Esophagus squamous epithelium (tissue), 5 donors: ENCODE data around the gene CGNL1. TPM values are rescaled to one million over a fixed set of nuclear protein-coding genes. Genes with fewer than 3 reads are reported as not detected.
A peak's percentile ranks its signal among the peaks of the same experiment; 100 is the strongest.

Source experiments
- DNase-seq: peaks from one replicate; lab custom pipeline; 2025; lab: John Stamatoyannopoulos, UW
- H3K27ac ChIP-seq, 4 donors: fragments of 200-600 bp; sonication (generic); one replicate each; pipeline ENCODE4 v1.5.1; 2016 to 2019; ENCODE audit warnings: mild to moderate bottlenecking in 1 of 4
- H3K27me3 ChIP-seq, 4 donors: fragments of 200-600 bp; sonication (generic); 1 replicate in 3 of 4; 2 replicates in 1 of 4; pipeline versions ENCODE4 v1.5.1 to v1.6.0; 2017 to 2021; ENCODE audit warnings: antibody characterized with exemption in 1 of 4
- H3K36me3 ChIP-seq, 3 donors: fragments of 200-600 bp; sonication (generic); one replicate each; pipeline ENCODE4 v1.5.1; 2016 to 2019
- H3K4me1 ChIP-seq, 3 donors: fragments of 200-600 bp; sonication (generic); one replicate each; pipeline ENCODE4 v1.5.1; 2017 to 2019
- H3K4me3 ChIP-seq, 4 donors: fragments of 200-600 bp; sonication (generic); 1 replicate in 3 of 4; 2 replicates in 1 of 4; pipeline ENCODE4 v1.5.1; 2016 to 2019; ENCODE audit warnings: mild to moderate bottlenecking in 2 of 4, moderate library complexity in 1 of 4
- H3K9me3 ChIP-seq, 3 donors: fragments of 200-600 bp; sonication (generic); one replicate each; pipeline ENCODE4 v1.5.1; 2016 to 2019
- POLR2A ChIP-seq, 4 donors: fragments of 450-650 bp; IDR thresholded peaks; one replicate each; pipeline ENCODE4 v1.6.1; 2017; ENCODE audit warnings: antibody characterized with exemption in 4 of 4, mild to moderate bottlenecking in 4 of 4, moderate library complexity in 3 of 4
- WGBS, 2 donors: methylation state at CpG; one replicate each; pipeline ENCODE4 v1.1.5; 2018; 5-methylcytosine and 5-hydroxymethylcytosine counted together
- intact Hi-C: fragments of 100-400 bp; cut with DNase I; formaldehyde crosslinking; loops from one replicate; pipeline ENCODE4 v1.15.0; 2022
- total RNA-seq, 4 donors: library from RNA; depleted of rRNA; stranded (reverse); fragments of >200 nt; gene quantifications; one replicate each; pipeline ENCODE4 v1.1.0, GENCODE V29; 2016
- TF ChIP-seq, protein P1 (sequence below), 6 experiments: fragments of 450-650 bp in 4 of 6; fragments of 200-600 bp in 2 of 6; sonication (generic) in 2 of 6; IDR thresholded peaks; one replicate each; pipeline ENCODE4 v1.5.1; 2016 to 2019; ENCODE audit warnings: antibody characterized with exemption in 6 of 6, mild to moderate bottlenecking in 4 of 6, moderate library complexity in 4 of 6
- donor health status: DM: yes; HTN: yes; CAD: no.

Gene CGNL1
- total RNA-seq: 10 to 100 TPM in 2 of 4 donors, 1 to 10 TPM in 2; 3.8 to 14.7 (median 8.8) TPM

DNA sequence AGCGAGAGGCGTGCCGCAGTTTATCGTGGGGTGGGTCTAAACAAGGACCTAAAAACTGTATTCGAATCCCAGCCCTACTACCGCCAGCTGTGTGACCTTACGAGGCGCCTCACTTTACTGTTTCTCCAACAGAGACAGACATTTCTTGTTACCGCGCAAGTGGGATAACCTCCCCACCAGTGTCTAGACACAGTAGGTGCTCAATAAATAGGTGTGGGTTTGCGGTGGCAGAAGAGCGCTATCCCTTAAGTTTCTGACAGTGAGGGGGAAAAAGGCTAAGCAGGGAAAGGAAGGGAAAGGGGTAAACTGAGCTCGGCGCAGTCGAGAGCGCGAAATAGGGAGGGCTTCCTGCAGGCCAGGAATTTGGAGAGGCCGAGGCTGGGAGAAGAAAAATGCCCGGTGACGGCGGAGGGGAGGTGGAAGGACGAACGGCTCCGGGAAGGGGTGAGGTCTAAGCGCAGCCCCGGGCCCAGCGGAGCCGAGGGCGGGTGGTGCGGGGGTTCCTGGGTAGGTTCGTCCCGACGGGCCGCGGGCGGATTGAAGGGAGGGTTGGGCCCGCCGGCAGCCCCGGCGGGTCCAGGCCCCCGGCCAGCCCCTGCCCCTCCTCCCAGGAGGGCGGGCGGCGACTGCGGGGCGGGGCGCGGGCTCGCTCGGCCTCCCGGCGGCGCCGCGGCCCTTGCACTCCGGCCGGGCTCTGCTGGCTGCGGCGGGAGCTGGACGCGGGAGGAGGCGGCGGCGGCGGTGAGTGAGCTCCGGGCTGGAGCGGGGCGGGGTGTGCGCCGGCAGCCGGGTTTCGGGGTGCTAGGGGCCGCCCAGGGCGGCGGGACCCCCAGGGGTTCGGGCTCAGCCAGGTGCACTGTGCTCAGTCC lies at the start of gene CGNL1:
TSS of gene CGNL1 (plus strand) at position 679 of the 869 bp plus-strand sequence. CDS start 61,495 bp downstream, outside the sequence.
- Histone ChIP-seq H3K9me3 (no peaks in the 10 kb centered on the region), H3K36me3 (no peaks in the 10 kb centered on the region), H3K27me3 (peaks cover 0 to 47% (median 0%) of the 10 kb centered on the region in 4 donors), H3K27ac (peak within 1 kb of the TSS; percentile 39 to 66 (median 42)), H3K4me3 (peak within 1 kb of the TSS; percentile 52 to 85 (median 64)), H3K4me1 (peaks cover 3 to 20% (median 7%) of the 10 kb centered on the region in 3 donors)
- 23 to 65% methylated on average over 19 to 21 of the region's 76 CpGs for WGBS, 2 donors
- TF ChIP-seq, protein P1, sequence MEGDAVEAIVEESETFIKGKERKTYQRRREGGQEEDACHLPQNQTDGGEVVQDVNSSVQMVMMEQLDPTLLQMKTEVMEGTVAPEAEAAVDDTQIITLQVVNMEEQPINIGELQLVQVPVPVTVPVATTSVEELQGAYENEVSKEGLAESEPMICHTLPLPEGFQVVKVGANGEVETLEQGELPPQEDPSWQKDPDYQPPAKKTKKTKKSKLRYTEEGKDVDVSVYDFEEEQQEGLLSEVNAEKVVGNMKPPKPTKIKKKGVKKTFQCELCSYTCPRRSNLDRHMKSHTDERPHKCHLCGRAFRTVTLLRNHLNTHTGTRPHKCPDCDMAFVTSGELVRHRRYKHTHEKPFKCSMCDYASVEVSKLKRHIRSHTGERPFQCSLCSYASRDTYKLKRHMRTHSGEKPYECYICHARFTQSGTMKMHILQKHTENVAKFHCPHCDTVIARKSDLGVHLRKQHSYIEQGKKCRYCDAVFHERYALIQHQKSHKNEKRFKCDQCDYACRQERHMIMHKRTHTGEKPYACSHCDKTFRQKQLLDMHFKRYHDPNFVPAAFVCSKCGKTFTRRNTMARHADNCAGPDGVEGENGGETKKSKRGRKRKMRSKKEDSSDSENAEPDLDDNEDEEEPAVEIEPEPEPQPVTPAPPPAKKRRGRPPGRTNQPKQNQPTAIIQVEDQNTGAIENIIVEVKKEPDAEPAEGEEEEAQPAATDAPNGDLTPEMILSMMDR (IDR thresholded peaks at IDR 0.05): no peak
- TF ChIP-seq POLR2A (IDR thresholded peaks at IDR 0.05): peak in 1 of 4 donors; percentile 21
- intact Hi-C loops: no loop called here
- no peak for DNase-seq

GRCh38 chr15:57327985-57328471 lies 48.3 kb upstream of the CGNL1 start:
- DNase-seq: no peak
- TF ChIP-seq POLR2A (IDR thresholded peaks at IDR 0.05): no peak
- TF ChIP-seq, protein P1 (IDR thresholded peaks at IDR 0.05): no peak
- Histone ChIP-seq H3K27me3 (peaks cover 0 to 8% (median 0%) of the 10 kb centered on the region in 4 donors), H3K9me3 (no peaks in the 10 kb centered on the region), H3K36me3 (no peaks in the 10 kb centered on the region), H3K4me3 (no peak overlapping the region), H3K4me1 (peaks cover 0 to 14% (median 0%) of the 10 kb centered on the region in 3 donors), H3K27ac (no peak overlapping the region)
- intact Hi-C loops: no loop called here
- 74 to 80% methylated on average over 11 of the region's 11 CpGs for WGBS, 2 donors

- DNase-seq: no peak
- Histone ChIP-seq H3K27ac (no peak overlapping the region), H3K36me3 (no peaks in the 10 kb centered on the region), H3K9me3 (no peaks in the 10 kb centered on the region), H3K4me3 (no peak overlapping the region), H3K4me1 (peaks cover 0 to 10% (median 0%) of the 10 kb centered on the region in 3 donors), H3K27me3 (peaks cover 0 to 8% (median 0%) of the 10 kb centered on the region in 4 donors)
- intact Hi-C loops: no loop called here
- TF ChIP-seq, protein P1 (IDR thresholded peaks at IDR 0.05): no peak
- TF ChIP-seq POLR2A (IDR thresholded peaks at IDR 0.05): no peak
- 82 to 89% methylated on average over 8 of the region's 8 CpGs for WGBS, 2 donors
Observed at GRCh38 chr15:57328479-57328878, 47.8 kb upstream of the CGNL1 start.

DNA sequence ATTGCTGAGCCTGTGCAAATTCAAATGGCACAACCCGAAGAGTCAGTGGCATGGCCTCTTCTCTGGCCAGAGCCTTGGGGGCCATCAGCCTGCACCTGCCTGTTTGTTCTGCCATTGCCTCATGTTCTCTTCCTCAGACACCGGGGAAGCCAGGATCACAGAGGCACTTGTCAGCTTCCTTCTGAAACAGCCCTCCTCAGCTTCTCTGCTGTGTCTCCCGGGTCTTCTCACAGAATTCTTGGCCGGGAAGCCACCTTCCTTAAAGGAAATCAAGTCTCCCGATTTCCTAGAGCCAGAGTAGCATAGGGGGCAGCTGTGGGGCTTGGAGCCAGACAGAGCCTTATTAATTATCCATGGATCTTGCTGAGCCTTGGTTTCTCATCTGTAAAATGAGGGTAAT lies 47.4 kb upstream of the CGNL1 start:
- H3K27ac ChIP-seq: no peak overlapping the region
- H3K27me3 ChIP-seq: peaks cover 0 to 8% (median 0%) of the 10 kb centered on the region in 4 donors
- H3K9me3 ChIP-seq: no peaks in the 10 kb centered on the region
- DNase-seq: no peak
- peaks cover 0 to 6% (median 0%) of the 10 kb centered on the region in 3 donors for H3K4me1 ChIP-seq
- intact Hi-C loops: no loop called here
- H3K4me3 ChIP-seq: no peak overlapping the region
- no peak for TF ChIP-seq POLR2A (IDR thresholded peaks at IDR 0.05)
- TF ChIP-seq, protein P1 (IDR thresholded peaks at IDR 0.05): no peak
- WGBS, 2 donors: 52 to 60% methylated on average over 5 of the region's 5 CpGs
- no peaks in the 10 kb centered on the region for H3K36me3 ChIP-seq
